GM13977 (cell line): ENCODE results near the gene FIG4.
"Not testable (repeated sequence)": the region's sequence is repeated elsewhere in the genome, so short reads cannot be mapped to it uniquely, and the experiment has no call there.

Source experiments
- DNase-seq: peaks from one replicate; pipeline ENCODE4 v3.0.0; 2012; ENCODE audit warnings: low spot score
- in situ Hi-C: fragments of 300-500 bp; cut with MboI; formaldehyde crosslinking; loops from one replicate; pipeline ENCODE4 v1.12.0; 2022; ENCODE audit warnings: low sequenced_read_pairs, low pct_unique_long_range_greater_than_20kb, mixed read lengths, inconsistent platforms; ENCODE audit not compliant: unreplicated experiment
- TF ChIP-seq, protein P1 (sequence below): IDR thresholded peaks from 2 replicates; pipeline ENCODE4 v1.5.1; 2012; ENCODE audit warnings: mild to moderate bottlenecking, control low read depth; ENCODE audit not compliant: insufficient read depth; ENCODE audit errors: extremely low read depth, missing control alignments

Gene FIG4

DNA sequence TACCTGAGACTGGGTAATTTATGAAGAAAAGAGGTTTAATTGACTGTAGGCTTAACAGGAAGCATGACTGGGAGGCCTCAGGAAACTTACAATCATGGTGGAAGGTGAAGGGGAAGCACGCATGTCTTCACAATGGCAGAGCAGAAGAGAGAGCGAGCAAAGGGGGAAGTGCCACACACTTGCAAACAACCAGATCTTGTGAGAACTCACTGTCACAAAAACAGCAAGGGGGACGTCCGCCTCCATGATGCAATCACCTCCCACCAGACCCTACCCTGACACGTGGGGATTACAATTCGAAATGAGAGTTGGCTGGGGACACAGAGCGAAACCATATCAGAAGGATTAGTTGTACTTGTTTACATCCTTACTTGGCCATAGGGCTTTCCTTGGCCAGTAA, 49.7 kb downstream of the FIG4 start:
- TF ChIP-seq, protein P1, sequence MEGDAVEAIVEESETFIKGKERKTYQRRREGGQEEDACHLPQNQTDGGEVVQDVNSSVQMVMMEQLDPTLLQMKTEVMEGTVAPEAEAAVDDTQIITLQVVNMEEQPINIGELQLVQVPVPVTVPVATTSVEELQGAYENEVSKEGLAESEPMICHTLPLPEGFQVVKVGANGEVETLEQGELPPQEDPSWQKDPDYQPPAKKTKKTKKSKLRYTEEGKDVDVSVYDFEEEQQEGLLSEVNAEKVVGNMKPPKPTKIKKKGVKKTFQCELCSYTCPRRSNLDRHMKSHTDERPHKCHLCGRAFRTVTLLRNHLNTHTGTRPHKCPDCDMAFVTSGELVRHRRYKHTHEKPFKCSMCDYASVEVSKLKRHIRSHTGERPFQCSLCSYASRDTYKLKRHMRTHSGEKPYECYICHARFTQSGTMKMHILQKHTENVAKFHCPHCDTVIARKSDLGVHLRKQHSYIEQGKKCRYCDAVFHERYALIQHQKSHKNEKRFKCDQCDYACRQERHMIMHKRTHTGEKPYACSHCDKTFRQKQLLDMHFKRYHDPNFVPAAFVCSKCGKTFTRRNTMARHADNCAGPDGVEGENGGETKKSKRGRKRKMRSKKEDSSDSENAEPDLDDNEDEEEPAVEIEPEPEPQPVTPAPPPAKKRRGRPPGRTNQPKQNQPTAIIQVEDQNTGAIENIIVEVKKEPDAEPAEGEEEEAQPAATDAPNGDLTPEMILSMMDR, result no peak
- in situ Hi-C loops, result no loop called here
- no peak for DNase-seq

DNA sequence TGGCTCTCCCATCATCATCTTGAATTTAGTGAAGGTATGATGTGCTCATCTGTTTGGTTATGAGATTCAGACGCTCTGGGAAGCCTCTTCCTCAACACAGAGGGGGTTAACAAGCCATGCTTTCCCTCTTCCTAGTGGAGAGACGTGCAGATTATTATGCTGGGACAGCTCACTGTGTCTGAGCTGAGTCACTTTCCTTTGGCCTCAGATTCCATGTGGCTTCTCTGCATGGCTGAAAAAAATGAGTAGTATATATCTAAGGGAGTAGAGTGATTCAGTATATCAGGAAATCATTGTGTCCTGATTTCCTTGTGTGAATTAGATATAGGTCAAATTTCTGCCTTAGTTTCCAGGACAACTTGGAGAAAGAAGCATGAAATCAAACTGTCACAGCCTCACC, 52.6 kb downstream of the FIG4 start:
- in situ Hi-C loops, result no loop called here
- no peak for DNase-seq

GRCh38 chr6:109744779-109745178, 53.7 kb downstream of the FIG4 start:
- in situ Hi-C loops, result not testable (repeated sequence)

More for the DNA sequence above, 52.6 kb downstream of the FIG4 start:
- TF ChIP-seq, protein P1, result no peak

GRCh38 chr6:109747221-109747620, 56.1 kb downstream of the FIG4 start:
- TF ChIP-seq, protein P1, result no peak
- DNase-seq, result no peak
- in situ Hi-C loops, result no loop called here

More at GRCh38 chr6:109744779-109745178, 53.7 kb downstream of the FIG4 start:
- not testable (repeated sequence) for DNase-seq

DNA sequence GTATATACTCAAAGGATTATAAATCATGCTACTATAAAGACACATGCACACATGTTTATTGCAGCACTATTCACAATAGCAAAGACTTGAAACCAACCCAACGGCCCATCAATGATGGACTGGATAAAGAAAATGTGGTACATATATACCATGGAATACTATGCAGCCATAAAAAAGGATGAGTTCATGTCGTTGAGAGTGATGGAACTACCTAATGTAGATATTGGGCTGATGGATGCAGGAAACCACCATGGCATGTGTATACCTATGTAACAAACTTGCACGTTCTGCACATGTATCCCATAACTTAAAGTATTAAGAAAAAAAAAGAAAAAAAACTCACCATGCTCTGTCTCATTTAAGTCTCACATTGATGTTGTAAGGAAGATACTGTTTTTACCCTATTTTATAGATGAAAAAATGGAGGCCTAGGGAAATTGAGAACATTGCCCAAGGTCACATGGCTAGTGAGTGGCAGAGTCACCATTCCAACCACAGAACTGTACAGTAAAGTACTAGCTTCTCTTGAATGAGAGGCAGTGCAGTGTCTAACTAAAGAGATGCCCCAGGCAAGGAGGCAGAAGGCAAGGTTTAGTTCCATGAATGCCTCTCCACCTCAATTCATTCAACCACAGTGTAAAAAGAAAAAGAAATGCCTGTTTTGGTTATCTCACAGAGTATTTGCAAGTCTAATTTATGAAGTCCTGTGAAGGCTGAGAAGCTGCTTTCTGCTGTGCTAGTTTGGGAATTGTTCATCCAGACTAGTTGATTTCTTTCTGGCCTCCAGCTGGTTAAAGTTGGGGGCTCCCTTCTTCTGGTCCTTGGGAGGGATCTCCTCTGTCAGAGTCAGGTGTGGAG, 68.2 kb downstream of the FIG4 start:
- no peak for DNase-seq
- in situ Hi-C loops, result no loop called here
- TF ChIP-seq, protein P1, result no peak

DNA sequence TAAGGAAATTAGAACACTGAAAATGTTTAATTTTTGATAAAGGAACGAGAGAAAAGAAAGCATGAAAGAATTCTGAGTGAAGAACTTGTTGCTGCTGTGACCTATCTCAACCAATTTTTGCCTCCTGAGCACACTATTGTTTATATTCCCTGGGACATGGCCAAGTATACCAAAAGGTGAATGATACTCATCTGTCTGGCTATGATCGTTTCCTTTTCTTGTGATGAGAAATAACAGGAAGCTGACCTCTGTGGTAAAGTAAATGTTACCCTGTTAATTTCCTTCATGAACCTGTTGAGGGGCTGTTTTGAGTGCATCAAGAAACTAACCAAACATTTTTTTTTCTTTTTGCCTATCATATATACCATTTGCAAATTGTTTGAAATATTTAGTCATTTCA, 69.1 kb downstream of the FIG4 start:
- TF ChIP-seq, protein P1, result no peak
- in situ Hi-C loops, result no loop called here
- no peak for DNase-seq

- in situ Hi-C loops, result no loop called here
- no peak for DNase-seq
- TF ChIP-seq, protein P1, result no peak
These were observed 71.1 kb downstream of the FIG4 start for GRCh38 chr6:109762166-109762565.
